BJ (cell line): Measurements from ENCODE around the gene RHBDD1. TPM values are rescaled to one million over a fixed set of nuclear protein-coding genes. Genes with fewer than 3 reads are reported as not detected.

Source experiments
- CTCF ChIA-PET: fragments of 350-600 bp; formaldehyde crosslinking; extraction: SDS; loops from one replicate; lab custom pipeline; 2021; ENCODE audit warnings: antibody characterized with exemption, inconsistent platforms; lab: Yijun Ruan, JAX
- POLR2A ChIA-PET: fragments of 300-600 bp; sonication (Branson Sonifier 250); formaldehyde crosslinking; extraction: SDS; loops from one replicate; lab custom pipeline; 2021; ENCODE audit warnings: antibody characterized with exemption; lab: Charles Lee
- DNase-seq: peaks from one replicate; pipeline ENCODE4 v3.0.0-alpha.2; 2011; ENCODE audit warnings: low read depth
- H3K27me3 ChIP-seq: 2 replicates; pipeline ENCODE4 v1.6.0; 2011; ENCODE audit warnings: low read length; ENCODE audit not compliant: control insufficient read depth, insufficient read depth
- H3K36me3 ChIP-seq: 2 replicates; pipeline ENCODE4 v1.5.1; 2011; ENCODE audit warnings: low read length; ENCODE audit not compliant: control insufficient read depth, insufficient read depth
- H3K4me3 ChIP-seq: 2 replicates; pipeline ENCODE4 v1.5.1; 2011; ENCODE audit warnings: low read depth, mild to moderate bottlenecking, control low read depth, low read length
- polyA plus RNA-seq: library from polyadenylated mRNA; depleted of rRNA; stranded (reverse); fragments of >200 nt; gene quantifications from 2 replicates; pipeline ENCODE4 v1.2.3, GENCODE V29; 2011
- TF ChIP-seq, protein P1 (sequence below): IDR thresholded peaks from 2 replicates; pipeline ENCODE4 v1.5.1; 2011; ENCODE audit warnings: low read depth, mild to moderate bottlenecking, control low read depth, inconsistent platforms, low read length, moderate library complexity; ENCODE audit not compliant: insufficient read depth

The RHBDD1 gene
- polyA plus RNA-seq, 1 experiment: 29.2 TPM

DNA sequence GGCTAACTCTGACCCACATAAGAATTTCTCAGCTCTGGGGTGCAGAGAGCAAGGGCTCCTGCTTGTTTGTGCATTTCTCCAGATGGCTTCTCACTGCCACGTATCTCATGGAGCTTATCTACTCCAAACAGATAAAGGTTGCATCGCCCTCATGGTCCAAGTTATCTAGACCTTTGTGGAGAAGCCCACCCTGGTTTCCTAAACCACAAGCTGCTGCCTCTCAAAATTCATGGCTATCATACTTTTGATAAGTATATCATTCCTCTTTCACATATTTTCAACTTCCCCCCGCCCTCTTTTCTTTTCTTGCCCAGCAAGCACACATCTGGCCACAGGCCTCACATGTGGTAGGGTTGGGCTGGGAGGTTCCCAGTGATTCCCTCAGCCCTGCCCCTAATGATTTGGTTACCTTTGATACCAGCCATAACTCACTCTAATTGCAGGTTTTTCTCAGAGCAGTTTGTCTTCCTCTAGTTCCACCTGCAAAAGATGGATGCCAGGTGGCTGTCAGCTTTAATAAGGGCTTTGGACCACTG lies 146.0 kb downstream of the RHBDD1 start:
- POLR2A ChIA-PET: no interaction called here
- CTCF ChIA-PET: interaction anchor here (0.6 to 3.6 kb wide), 7 partner anchors 15 to 798 kb away, joined by 3 to 30 read pairs (median 3); partner anchors contain the start of gene IRS1
- TF ChIP-seq, protein P1, sequence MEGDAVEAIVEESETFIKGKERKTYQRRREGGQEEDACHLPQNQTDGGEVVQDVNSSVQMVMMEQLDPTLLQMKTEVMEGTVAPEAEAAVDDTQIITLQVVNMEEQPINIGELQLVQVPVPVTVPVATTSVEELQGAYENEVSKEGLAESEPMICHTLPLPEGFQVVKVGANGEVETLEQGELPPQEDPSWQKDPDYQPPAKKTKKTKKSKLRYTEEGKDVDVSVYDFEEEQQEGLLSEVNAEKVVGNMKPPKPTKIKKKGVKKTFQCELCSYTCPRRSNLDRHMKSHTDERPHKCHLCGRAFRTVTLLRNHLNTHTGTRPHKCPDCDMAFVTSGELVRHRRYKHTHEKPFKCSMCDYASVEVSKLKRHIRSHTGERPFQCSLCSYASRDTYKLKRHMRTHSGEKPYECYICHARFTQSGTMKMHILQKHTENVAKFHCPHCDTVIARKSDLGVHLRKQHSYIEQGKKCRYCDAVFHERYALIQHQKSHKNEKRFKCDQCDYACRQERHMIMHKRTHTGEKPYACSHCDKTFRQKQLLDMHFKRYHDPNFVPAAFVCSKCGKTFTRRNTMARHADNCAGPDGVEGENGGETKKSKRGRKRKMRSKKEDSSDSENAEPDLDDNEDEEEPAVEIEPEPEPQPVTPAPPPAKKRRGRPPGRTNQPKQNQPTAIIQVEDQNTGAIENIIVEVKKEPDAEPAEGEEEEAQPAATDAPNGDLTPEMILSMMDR: no peak

DNA sequence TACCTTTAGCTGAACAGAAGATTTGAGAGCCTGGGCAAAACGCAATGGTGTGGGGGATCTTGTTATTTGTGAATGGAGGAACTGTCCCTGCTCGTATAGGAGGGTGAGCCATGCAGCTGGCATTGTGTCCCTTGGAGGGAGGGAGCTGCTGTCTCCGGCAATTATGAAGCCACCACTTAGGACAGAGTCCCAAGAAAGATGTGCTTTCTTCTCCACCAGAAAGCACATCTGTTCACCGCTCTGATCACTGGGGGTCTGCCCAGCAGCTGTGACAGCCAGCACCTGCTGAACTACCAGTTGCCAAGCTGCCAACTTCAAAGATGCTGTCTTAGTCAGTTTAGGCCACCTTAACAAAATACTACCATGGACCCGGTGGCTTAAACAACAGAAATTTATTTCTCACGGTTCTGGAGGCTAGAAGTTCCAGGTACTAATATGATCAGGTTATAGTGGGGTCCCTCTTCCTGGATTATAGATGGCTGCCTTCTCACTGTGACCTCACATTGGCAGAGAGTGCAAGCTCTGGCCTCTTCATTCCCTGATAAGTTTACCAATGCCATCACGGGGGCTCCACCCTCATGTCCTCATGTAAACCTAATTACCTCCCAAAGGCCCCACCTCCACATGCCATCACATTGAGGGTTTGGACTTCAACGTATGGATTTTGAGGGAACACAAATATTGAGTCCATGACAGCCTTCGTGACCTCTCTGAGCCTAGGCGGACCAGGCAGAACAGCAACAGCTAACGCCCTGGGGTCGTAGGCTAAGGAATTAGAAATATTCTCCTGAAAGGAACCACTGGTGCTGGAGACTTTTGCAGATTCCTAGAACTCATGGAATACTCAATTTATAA lies 148.3 kb downstream of the RHBDD1 start:
- POLR2A ChIA-PET: no interaction called here
- Histone ChIP-seq H3K36me3 (no peaks in the 10 kb centered on the region), H3K4me3 (no peak overlapping the region), H3K27me3 (no peaks in the 10 kb centered on the region)
- no peak for DNase-seq
- CTCF ChIA-PET: interaction anchor here (1.1 to 3.6 kb wide), 7 partner anchors 74 to 1317 kb away, joined by 3 to 30 read pairs (median 7); partner anchors contain the start of gene IRS1
- TF ChIP-seq, protein P1: no peak

More for the DNA sequence above, 146.0 kb downstream of the RHBDD1 start:
- Histone ChIP-seq H3K27me3 (no peaks in the 10 kb centered on the region), H3K36me3 (no peaks in the 10 kb centered on the region), H3K4me3 (no peak overlapping the region)
- DNase-seq: no peak

DNA sequence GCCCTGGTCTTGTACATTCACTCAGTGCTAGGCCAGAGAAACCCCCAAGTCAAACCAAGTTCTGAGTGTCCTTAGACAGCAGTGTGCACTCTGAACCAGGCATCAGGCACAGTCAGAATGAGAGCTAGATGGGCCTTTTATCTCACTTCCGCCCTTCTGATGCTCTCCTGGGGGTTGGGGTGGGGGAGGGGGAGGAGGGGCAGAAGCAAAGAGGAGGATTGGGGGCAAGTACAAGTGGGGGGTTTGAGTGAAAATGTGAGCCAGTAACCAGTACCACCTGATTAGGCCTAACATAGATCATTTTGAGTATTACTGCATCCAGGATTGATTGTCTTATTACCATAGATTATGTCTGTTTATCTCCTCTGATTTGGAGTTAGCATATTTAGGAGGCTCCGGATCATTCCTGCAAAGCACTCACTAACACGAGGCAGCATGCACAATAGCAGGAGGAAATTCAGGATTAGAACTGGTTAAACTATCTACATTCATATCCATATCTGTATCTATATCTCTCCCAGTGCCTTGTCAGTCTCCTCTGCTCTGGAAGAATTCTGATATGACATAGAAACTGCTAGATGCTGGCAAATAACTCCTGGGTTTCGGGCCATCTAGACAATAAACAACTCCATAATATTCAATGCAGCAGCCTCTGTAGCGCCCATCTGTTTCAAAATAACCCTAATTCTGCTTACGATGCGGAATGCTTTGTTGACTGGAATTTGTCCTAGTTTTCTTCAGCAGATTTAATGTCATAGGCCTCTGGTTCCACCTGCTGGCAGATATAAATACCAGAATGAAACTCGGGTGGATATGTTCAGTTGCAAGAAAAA lies 149.1 kb downstream of the RHBDD1 start:
- TF ChIP-seq, protein P1: peak; percentile 65
- peak; percentile 38 for DNase-seq
- Histone ChIP-seq H3K27me3 (no peaks in the 10 kb centered on the region), H3K36me3 (no peaks in the 10 kb centered on the region), H3K4me3 (no peak overlapping the region)
- ChIA-PET CTCF (interaction anchor here (0.6 to 3.6 kb wide), 24 partner anchors 9 to 1318 kb away, joined by 3 to 30 read pairs (median 4); partner anchors contain the start of gene IRS1), POLR2A (interaction anchor here (0.5 to 0.6 kb wide), 2 partner anchors 799 to 1211 kb away, joined by 3 to 4 read pairs; no protein-coding TSS in a partner anchor)

DNA sequence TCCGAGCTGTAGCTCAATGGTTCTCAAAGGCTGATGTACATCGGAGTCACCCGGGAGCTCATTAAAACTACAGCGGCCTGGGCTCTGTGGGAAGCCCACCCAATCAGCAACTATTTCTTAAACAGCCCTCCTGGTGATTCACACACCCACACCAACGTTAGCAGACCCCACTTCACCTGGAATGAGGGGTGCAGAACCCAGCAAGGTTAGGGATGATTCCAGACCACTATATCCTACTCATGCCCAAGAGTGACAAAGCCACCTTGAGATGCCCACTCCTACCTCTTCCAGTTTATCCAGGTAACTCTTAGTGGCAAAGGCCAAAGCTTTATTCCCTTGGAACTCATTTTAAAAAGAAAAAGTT lies 149.7 kb downstream of the RHBDD1 start:
- Histone ChIP-seq H3K36me3 (no peaks in the 10 kb centered on the region), H3K4me3 (no peak overlapping the region), H3K27me3 (no peaks in the 10 kb centered on the region)
- TF ChIP-seq, protein P1: no peak
- POLR2A ChIA-PET: interaction anchor here (0.5 to 0.6 kb wide), 2 partner anchors 800 to 1212 kb away, joined by 3 to 4 read pairs; no protein-coding TSS in a partner anchor
- no peak for DNase-seq
- CTCF ChIA-PET: interaction anchor here (0.6 to 1.3 kb wide), 18 partner anchors 9 to 1319 kb away, joined by 3 to 10 read pairs (median 3); no protein-coding TSS in a partner anchor
